Renal cortex interstitium (tissue), 11 donors: ENCODE data around the gene GRID1. TPM values are rescaled to one million over a fixed set of nuclear protein-coding genes. Genes with fewer than 3 reads are reported as not detected.
A peak's percentile ranks its signal among the peaks of the same experiment; 100 is the strongest.

Source experiments
- DNase-seq, 11 donors: peaks; one replicate each; pipeline ENCODE4 v3.0.0-alpha.2; 2013; ENCODE audit warnings: low read depth in 9 of 11, low spot score in 4 of 11; ENCODE audit errors: extremely low read depth in 1 of 11
- polyA plus RNA-seq, 3 donors: library from polyadenylated mRNA; unstranded; fragments of 120-200 nt; gene quantifications; one replicate each; pipeline ENCODE4 v1.2.1, GENCODE V29; 2013; ENCODE audit not compliant: insufficient read length in 3 of 3

Gene GRID1
- polyA plus RNA-seq, 3 donors = 1.6 to 1.8 (median 1.6) TPM

GRCh38 chr10:85668522-85668921, 698.1 kb downstream of the GRID1 start:
- DNase-seq = no peak

DNA sequence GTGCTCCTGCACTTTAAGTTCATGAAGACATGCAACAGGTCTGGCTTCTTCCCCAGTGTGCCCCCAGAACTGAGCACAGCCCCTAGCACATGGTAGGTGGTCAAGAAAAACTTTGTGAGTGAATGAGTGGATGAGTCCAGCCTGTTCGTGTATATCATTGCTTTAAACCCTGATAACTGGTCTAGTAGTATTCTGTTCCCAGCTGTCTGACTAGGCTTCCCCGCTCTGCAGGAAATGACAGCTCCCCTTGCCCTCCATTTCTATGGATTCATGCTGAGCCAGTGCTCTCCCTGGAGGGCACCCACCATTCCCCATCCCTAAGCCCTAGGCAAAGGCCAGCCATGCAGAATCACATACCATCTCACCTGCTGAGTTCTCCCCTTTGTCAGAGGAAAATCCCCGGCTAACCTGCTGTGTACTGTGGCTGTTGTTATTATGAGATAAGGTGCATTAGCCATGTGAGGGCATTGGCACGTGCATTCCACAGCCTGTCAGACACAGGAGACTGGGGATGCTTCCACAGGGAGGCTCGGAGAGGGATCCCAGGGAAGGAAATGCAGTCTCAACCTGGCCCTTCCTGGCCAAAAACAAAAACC, 698.9 kb downstream of the GRID1 start:
- no peak for DNase-seq

GRCh38 chr10:85666987-85667386, 699.6 kb downstream of the GRID1 start:
- no peak for DNase-seq

- no peak for DNase-seq
Observed at GRCh38 chr10:85666102-85666501, 700.5 kb downstream of the GRID1 start.

GRCh38 chr10:85665681-85666080, 700.9 kb downstream of the GRID1 start:
- no peak for DNase-seq

DNA sequence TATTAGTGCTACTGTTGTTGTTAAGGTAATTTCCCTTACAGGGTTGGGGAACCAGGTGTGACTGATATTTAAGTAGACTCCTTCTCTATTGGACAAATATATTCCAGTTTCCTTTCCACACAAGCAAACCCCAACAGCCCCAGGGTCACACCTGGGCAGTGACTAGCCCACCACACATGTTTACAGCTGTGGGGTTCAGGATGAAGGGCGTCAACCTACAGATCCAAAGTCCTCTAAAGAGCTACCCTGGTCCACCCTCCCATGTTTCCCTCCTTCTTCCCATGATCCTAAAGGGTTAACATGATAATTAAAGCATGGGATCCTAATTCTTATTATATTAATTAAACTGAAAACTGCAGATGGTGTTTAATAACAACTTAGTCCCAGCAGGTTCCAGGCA, 701.5 kb downstream of the GRID1 start:
- DNase-seq = no peak

DNA sequence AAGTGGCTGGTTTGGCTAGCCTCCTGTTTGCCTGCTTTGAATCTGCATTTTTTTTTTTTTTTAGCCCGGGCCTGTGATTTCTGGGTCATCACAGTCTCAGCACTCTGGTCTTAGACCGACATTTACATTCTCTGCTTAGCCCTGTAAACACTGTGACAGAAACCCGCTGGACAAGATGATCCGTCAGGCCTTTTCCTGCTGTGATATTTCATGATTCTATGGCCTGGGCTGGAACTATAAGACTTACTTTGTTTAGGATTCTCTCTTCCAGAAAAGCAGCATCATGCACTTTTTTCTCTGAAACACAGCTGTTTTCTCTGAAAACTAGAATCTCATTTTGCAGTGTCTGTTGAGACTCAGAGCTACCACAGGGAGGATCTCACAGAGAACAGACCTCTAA, 705.5 kb downstream of the GRID1 start:
- DNase-seq = peak in 4 of 11 donors; percentile 15 to 31 (median 20)

- DNase-seq = no peak
Observed at GRCh38 chr10:85659331-85659730, 707.3 kb downstream of the GRID1 start.

DNA sequence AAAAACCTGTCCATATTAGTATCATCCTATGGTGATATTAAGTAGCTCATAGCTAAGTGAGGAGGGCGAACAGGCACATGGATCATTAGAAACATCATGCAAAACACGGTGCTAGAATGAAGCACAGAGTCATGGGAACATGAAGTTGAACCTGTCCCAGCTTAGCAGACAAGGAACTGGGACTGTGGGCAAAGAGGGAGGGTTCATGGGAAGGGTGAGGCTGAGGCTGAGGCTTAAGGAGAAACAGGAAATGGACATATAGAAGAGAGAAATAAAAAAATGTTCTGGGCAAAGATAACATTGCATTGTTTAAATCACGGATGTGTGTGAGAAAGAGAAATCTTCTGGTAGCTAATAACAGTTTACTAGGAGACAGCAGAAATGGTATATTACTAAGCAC, 708.1 kb downstream of the GRID1 start:
- DNase-seq = no peak

- DNase-seq = no peak
Observed at GRCh38 chr10:85657476-85658113, 709.0 kb downstream of the GRID1 start.

DNA sequence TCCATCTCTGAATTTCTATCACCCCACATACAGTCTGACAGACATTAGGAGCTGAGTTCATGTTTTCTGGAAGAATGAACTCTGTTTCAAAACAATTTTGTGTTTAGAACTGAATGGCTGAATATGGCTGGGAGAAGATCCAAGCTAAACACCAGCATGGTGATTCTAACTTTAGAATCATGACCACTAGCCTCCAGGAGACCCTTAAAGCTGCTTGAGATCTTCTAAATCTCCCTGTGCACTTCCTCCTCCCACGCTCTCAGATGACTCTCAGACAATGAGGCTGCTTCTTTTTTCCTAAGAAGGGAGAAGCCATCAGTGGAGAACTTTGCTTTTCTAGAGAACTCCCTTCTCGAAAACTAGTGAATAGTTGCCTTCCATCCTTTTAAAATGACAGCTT, 711.2 kb downstream of the GRID1 start:
- DNase-seq = peak in 4 of 11 donors; percentile 22 to 37 (median 32)

DNA sequence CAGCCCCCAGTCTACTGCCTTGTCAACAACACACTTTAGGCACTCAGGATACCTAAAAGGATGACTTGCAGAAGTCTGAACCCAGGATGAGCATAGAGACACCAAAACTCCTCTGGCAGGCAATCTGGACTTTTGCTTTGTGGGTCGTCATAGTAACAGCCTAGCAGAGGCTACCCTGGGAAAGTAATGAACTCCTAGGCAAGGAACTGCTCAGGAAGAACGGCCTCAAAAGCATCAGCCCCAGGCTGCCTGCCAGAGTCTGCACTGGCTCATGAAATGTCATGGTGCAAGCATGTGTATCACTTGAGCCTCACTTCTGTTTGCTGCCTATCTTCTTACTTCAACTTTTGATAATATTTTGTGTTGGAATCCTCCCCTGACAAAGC, 715.1 kb downstream of the GRID1 start:
- no peak for DNase-seq

GRCh38 chr10:85650791-85651496, 715.7 kb downstream of the GRID1 start:
- no peak for DNase-seq

DNA sequence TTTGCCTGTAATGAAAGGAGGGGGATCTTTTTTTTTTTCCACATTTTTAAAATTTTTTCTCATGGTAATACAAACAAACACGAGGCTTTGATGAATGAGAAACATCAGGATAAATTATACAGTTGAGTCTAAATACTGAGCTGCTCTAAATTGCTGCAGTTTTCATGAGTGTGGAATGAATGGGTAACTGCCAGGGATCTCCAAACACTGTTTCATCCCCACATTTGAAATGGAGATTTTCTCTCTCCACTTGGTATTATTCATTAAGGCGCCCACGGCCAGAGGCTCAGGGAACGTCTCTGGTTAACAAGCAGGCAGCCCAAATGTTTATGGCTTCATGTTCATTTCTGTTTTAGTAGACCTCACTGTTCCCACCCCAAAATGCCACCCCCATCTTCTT, 717.1 kb downstream of the GRID1 start:
- DNase-seq = no peak

DNA sequence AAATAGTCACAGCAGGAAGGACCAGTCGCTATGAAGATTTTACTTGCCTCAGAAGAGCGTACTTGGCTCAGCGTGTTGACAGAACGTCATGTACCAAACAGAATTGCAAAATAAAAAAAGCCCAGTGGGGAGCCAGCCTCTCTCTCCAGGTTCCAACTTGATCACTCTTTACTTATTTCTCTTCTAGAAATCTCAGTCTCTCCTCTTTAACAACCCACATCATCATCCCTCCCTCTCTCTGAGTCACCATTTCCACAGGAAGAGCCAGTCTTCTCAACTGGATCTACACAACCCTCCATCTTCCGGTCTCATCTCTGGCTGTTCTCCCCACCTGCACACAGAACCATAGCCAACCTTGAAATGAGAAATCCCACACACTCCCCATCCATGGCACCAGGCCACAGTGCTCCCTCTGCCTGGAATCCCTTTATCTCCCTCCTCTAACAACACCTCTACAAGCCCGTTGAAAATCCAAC, 718.3 kb downstream of the GRID1 start:
- no peak for DNase-seq

- no peak for DNase-seq
Observed at GRCh38 chr10:85647741-85648140, 718.9 kb downstream of the GRID1 start.

- DNase-seq = no peak
Observed at GRCh38 chr10:85645926-85646711, 720.5 kb downstream of the GRID1 start.

- no peak for DNase-seq
Observed at GRCh38 chr10:85645053-85645452, 721.5 kb downstream of the GRID1 start.

DNA sequence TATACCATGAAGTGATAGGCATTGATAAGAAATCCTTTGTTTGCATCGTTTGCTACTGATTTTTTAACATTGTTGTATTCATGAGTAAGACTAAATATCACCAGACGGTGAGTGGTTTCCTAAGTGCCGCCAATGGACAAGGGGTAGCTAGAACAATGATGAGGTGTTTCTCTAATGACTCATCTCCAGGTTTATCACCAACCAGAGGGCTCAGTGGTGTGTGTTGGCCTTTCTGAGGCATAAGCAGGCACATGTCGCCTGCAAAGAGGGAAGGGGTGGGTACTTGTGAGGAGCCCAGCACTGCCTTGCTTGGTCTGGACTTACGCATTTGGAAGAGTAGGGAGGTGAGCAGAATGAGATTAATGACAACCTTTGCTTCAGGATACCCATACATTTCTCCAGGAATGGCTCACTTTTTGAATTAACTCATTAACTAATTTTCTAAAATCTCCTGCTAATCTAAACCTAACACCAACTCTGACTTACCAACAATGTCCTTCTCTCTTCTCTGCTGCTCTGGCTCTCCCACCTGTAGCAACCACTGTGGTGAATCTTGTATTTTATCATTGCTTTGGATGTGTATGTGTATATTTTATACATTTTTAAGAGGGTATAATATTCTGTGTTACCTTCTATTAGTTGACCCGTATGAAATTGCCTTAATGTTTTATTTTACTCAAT, 722.6 kb downstream of the GRID1 start:
- DNase-seq = no peak
